ENCODE results near the gene DSCAM.

- TF ChIP-seq, protein P1, sequence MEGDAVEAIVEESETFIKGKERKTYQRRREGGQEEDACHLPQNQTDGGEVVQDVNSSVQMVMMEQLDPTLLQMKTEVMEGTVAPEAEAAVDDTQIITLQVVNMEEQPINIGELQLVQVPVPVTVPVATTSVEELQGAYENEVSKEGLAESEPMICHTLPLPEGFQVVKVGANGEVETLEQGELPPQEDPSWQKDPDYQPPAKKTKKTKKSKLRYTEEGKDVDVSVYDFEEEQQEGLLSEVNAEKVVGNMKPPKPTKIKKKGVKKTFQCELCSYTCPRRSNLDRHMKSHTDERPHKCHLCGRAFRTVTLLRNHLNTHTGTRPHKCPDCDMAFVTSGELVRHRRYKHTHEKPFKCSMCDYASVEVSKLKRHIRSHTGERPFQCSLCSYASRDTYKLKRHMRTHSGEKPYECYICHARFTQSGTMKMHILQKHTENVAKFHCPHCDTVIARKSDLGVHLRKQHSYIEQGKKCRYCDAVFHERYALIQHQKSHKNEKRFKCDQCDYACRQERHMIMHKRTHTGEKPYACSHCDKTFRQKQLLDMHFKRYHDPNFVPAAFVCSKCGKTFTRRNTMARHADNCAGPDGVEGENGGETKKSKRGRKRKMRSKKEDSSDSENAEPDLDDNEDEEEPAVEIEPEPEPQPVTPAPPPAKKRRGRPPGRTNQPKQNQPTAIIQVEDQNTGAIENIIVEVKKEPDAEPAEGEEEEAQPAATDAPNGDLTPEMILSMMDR (IDR thresholded peaks at IDR 0.05): no peak
- TF ChIP-seq EP300 (IDR thresholded peaks at IDR 0.05): no peak
- TF ChIP-seq POLR2A (IDR thresholded peaks at IDR 0.05): no peak
Measured at GRCh38 chr21:40371329-40371728, 475.6 kb downstream of the DSCAM start.
